GM11168 (cell line): ENCODE data around the gene ZP1.
"Not testable (repeated sequence)": the region's sequence is repeated elsewhere in the genome, so short reads cannot be mapped to it uniquely, and the experiment has no call there.

Source experiments
- in situ Hi-C: fragments of 300-500 bp; cut with MboI; formaldehyde crosslinking; loops from one replicate; pipeline ENCODE4 v1.12.0; 2022; ENCODE audit warnings: low sequenced_read_pairs; ENCODE audit not compliant: unreplicated experiment

The ZP1 gene, protein sequence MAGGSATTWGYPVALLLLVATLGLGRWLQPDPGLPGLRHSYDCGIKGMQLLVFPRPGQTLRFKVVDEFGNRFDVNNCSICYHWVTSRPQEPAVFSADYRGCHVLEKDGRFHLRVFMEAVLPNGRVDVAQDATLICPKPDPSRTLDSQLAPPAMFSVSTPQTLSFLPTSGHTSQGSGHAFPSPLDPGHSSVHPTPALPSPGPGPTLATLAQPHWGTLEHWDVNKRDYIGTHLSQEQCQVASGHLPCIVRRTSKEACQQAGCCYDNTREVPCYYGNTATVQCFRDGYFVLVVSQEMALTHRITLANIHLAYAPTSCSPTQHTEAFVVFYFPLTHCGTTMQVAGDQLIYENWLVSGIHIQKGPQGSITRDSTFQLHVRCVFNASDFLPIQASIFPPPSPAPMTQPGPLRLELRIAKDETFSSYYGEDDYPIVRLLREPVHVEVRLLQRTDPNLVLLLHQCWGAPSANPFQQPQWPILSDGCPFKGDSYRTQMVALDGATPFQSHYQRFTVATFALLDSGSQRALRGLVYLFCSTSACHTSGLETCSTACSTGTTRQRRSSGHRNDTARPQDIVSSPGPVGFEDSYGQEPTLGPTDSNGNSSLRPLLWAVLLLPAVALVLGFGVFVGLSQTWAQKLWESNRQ

DNA sequence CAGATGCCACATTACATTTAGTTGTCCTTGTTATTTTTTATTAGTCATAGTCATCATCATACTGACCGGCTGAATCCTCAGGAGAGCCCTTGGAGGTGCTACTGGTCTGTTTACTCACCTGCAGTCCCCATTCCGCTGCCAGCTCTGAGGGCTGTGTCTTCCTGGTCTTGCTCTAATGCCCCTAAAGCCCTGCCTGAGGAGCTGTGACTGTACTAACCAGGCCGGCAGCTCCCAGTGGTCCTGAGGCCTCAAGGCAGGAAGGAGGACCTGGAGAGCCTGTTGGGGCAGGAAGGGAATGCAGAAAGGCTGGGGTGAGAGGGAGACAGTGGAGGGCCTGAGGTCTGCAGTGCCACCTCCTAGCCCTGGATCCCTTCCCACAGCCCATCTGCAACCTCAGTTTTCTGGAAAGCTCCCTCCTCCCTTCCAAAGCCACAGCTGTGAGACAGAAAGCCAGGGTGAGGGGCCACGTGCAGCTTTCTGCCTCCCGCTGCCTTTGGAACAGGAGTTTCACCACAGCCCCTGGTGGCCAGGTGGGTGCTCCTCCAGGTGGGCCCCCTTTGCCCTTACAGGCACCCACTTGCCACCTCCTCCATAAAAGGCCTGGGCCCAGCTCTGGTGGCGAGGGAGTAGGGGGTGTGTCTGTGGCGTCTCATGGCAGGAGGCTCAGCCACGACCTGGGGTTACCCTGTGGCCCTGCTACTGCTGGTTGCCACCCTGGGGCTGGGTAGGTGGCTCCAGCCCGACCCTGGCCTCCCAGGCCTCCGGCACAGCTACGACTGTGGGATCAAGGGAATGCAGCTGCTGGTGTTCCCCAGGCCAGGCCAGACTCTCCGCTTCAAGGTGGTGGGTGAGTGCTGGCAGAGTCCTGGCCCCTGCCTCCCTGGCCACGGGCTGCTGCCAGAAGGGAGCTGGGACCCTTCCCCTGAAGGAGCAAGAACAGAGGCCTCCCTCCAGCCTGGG, at the start of gene ZP1:
Gene ZP1, plus strand, starts transcription at position 632 of the 960 bp plus-strand sequence. Its CDS starts 20 bp downstream, at position 652.
- in situ Hi-C loops, result no loop called here

DNA sequence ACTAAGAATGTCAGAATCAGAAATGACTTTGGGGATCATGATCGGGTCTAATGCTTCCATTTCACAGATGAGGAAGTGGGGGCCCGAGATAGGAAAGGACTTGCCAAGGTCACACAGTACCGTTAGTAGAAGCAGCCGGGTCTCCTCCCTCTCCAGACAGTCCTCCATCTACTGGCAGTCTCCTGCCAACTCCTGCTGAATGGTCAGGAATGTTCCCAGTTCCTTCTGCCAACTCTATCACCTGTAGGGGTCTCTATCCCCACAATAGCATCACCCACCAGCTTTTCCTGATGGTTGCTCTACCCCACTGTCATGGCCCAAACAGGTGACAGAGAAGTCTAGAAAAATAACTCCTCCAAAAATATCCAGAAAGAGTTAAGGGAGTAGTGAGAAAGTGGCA, 49.3 kb upstream of the ZP1 start:
- in situ Hi-C loops, result no loop called here

DNA sequence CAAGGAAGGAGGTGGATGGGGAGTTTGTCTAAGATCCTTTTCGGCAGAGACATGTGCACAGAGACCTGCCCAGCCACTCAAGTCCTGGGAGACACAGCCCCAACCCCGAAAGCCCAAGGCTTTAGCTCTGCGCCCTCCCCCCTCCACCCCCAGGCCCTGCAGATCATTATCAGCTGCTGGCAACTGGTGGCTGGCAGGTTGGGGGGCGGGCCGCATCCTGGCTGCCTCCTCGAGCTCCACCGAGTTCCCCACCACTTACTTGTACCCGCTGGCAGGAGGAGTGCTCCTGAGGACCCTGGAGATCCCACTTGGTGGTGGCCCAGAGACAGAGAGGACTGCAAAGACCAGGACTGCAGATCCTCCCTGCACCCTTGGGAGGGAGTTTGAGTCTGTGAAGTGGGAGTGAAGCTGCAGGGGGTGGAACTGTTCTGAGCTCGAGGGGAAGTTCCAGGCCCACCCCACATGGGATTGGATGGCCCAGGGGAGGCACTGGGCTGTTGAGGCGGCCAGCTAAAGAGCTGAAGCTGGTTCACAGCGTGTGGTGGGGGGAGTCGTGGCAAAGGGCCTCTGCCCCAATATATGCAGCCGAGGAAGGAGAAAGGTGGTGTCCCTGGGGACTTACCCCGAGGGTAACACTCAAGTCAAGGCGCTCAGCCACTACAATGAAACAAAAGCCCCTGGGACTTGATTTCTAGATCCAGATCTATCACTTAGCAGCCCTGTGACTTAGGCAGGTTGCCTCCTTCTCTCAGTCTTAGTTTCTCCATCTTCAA, 45.3 kb upstream of the ZP1 start:
- in situ Hi-C loops, result no loop called here

DNA sequence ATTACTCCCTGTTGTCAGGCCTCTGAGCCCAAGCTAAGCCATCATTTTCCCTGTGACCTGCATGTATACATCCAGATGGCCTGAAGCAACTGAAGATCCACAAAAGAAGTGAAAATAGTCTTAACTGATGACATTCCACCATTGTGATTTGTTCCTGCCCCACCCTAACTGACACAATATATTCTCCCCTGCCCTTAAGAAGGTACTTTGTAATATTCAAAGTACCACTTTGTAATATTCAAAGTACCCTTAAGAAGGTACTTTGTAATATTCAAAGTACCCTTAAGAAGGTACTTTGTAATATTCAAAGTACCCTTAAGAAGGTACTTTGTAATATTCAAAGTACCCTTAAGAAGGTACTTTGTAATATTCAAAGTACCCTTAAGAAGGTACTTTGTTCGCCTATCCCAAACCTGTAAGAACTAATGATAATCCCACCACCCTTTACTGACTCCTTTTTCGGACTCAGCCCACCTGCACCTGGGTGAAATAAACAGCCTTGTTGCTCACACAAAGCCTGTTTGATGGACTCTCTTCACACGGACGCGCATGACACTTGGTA, 43.5 kb upstream of the ZP1 start:
- in situ Hi-C loops, result not testable (repeated sequence)

DNA sequence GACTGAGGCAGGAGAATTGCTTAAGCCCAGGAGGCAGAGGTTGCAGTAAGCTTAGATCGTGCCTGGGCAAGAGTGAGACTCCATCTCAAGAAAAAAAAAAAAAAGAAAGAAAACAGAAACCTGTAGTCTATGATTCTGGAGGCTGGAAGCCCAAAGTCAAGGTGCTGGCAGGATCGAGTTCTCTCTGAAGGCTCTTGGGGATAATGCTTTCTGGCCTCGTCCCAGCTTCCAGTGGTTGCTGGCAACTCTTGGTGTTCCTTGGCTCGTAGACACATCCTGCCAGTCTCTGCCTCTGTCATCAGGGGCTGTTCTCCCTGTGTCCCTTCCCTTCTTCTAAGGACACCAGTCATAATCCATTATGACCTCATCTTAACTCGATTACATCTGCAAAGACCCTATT, 42.2 kb upstream of the ZP1 start:
- in situ Hi-C loops, result no loop called here

DNA sequence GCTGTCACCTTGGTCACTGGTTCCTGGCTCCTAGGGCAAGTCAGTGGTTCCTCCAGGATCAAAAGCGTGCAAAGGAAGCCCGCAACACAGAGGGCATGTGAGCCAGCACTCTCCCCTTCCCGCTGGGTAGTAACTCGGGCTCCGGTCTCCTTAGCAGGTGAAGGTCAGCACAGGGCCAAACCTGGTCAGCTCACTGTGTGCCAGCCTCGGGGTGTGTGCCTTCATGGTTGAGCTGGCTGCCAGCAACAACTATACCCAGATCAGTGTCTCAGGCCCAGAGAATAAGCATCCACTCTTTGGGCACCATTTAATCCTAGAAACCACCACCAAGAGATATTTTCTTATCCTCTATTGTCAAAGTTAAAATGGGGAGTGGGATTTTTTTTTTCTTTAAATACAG, 41.6 kb upstream of the ZP1 start:
- in situ Hi-C loops, result no loop called here

DNA sequence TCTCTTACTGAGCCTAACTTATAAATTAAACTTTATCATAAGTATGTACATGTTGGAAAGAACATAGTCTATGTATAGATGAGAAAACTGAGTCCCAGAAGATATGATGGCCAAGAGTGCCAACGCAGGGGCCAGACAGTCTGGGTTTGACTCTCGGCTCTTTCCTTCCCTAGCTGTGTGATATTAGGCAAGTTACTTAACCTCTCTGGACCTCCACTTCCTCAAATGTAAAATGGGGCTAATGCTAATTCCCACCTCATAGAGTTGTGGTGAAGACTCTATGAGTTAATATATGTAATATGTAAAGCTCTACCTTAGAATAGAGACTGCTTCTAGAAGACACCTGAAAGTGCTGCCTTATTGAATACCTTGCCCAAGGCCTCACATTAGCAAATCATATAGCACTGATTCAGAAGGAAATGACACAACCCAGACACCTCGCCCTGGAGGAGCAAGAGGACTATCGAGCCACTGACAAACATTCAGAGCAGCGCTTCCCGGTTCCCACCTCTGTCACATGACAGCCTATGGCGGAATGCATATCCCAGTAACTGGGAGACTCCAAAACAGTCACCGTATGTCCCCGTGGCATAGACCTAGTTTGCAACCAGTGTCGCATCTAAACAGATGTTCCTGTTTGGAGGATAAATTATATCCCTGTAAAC, 36.7 kb upstream of the ZP1 start:
- in situ Hi-C loops, result no loop called here

DNA sequence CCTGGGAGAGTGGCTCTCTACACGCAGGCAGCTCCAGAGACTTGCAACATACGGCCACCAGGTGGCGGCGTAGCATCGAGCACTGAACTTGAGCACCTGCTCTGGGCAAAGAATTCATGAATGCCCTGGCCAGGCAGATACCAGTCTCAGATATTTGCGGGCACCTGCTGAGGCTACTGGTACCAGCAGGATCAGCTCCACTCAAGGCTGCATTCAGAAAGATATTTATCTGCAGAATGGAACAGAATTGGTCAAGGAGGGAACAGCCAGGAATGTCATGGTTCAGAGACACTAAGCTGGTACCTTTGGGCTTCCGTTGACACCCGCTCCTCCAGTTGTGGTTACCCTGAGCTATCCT, 36.2 kb upstream of the ZP1 start:
- in situ Hi-C loops, result no loop called here

DNA sequence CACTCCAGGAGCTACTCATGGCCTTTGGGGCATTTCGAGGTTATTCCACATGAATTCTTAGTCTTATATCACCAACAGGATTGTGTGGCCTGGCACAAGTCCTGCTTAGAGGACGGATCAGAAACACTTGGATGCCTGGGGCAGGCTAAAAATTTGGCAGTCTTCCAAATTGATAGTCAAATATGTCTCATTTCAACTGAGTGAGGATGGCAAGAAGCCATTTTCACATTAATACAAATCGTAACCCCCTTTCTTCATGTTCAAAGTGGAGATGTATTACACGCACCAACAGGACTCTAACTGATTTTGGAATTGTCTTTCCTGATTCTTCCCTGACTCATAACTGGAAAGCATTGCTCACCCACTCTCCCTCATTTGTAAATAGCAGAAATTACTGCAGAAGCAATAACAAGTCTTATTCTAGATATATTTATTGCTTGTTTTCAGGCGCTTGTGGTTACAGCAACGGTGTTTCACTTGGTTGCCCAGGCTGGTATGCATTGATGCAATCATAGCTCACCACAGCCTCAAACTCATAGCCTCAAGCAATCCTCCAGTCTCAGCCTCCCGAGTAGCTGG, 35.8 kb upstream of the ZP1 start:
- in situ Hi-C loops, result no loop called here

DNA sequence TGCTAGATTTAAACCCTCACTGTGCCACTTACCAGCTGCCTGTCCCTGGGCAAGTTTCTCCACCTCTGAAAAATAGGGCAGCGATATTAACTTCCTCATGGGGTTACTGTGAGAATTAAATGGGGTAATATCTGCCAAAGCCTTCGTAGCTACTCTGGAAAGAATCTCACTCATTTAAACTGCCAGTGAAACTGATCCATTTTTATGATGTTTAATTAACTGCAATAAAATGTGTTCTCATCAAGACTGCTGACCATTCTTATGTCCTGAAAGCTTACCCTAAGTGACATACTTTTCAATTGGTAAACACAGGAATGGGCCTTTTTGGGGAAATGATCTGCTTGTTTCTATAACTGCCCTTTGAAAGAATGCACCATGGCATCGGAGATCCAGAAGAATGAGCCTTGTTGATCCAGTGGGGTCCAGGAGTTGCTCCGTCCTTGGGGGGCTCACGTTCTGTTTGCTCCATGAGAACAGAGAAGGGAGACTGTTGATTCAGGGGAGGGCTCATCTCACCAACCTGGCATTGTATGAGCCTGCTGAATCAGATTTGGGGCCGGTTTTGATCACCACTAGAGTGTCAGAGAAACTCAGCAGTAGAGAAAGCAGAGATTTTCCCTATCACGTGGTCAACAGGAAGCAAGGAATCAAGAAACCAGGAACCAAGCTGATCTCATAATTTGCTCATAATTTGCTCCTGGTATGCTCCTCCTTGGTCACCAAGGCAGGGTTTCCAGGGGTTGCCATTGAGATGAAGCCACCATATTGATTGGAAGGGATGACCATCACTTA, 32.4 kb upstream of the ZP1 start:
- in situ Hi-C loops, result no loop called here

DNA sequence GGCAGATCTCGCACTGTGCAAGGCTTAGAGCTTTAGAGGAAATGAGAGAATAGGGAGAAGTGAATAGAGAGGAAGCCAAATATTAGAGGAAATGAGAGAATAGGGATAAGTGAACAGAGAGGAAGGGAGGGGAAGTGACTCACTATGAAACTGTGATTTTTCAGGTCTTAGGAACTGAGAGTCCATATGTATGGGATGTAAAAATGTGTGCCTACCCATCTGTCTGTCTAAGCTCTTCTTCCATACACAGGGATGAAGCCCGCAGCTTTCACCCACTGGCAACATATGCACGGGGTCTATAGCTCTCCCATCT, 31.9 kb upstream of the ZP1 start:
- in situ Hi-C loops, result no loop called here

DNA sequence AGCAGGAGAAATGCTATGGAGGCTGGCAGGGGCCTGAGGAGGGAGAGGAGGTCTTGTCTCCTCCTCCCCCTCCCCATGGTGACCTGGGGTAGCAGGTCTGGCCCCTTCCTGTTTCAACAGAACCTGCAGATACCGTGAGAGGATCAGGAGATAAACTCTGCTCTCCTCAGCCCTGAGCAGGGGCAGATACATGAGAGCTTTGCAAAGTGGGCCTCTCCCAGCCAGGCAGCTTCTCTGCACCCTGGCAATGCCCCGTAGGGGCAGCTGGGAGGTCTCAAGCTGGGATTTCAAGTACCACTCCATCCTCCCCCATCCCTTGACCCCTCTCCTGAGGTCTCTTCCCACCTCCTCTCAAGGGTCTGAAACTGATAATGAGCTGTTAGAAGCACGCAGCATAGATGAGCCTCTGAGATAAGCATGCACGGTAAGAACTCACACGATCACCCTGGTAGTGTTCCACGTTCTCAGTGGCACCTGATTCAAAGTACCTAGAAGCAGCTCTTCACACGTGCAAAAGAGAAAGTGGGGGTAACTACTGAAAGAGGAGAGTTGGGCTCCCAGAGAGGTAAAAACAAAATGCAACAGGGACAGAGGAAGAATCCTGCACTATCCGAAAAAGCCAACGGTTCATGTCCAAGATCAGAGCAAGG, 30.4 kb upstream of the ZP1 start:
- in situ Hi-C loops, result no loop called here

DNA sequence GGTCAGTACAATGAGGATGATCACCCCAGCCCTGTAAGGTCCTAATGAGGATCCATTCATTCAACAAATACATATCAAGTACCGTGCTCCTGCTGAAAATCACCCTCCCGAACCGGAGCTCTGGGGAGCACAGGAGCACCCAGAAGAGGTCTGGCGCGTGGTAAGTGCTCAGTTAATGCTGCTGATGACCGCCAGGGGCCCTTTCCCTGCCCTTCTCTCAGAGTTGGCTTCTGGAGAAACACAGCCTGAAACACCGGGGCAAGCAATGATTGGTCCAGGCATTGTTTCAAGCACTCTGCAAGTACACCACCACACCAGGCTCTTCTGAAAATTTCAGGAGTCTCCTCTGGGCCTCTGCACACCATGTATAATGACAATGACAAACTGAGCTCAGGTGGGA, 29.2 kb upstream of the ZP1 start:
- in situ Hi-C loops, result no loop called here

DNA sequence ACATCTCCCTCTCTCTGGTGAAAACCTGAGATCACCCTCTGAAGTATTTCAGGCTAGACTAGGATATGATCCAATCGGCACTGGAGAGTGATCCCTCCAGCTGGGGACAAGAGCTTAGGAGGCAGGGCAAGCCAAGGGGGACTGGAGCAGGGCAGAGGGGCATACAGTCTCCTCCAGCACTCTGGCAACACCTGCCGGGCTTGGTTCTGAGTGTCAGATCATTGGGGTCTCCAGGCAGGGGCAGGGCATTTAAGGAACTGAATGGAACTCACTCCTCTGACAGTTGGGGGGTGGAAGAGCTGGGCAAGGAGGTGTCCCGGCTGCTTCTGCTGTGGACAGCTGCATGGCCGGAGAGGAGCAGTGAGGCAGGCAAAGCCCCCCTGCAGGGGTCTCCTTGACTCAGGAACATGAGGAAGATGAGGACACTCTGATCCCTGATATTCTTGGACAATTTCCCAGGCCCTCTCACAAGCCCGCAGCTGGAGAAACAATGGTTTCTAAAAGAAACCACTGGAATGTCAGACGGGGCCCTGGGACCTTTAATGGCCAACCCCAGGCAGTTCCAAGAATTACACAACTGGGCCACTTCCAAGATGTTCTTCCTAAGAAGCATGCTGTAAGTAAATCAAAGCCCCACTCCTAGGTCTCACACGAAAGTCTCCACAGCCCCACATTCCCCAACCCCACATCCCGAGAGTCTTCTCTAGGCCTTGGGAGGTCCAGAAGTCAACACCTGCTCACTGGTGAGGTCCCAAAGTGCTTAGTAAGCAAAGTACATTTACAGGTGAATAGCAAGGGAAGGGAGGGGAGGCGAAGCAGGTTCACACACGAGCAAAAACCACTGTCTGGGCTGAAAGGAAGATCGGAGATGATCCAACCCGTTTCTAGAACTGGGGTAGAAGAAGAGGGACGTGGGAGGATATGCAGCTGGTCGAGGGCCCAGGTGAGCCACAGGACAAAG, 26.6 kb upstream of the ZP1 start:
- in situ Hi-C loops, result no loop called here

DNA sequence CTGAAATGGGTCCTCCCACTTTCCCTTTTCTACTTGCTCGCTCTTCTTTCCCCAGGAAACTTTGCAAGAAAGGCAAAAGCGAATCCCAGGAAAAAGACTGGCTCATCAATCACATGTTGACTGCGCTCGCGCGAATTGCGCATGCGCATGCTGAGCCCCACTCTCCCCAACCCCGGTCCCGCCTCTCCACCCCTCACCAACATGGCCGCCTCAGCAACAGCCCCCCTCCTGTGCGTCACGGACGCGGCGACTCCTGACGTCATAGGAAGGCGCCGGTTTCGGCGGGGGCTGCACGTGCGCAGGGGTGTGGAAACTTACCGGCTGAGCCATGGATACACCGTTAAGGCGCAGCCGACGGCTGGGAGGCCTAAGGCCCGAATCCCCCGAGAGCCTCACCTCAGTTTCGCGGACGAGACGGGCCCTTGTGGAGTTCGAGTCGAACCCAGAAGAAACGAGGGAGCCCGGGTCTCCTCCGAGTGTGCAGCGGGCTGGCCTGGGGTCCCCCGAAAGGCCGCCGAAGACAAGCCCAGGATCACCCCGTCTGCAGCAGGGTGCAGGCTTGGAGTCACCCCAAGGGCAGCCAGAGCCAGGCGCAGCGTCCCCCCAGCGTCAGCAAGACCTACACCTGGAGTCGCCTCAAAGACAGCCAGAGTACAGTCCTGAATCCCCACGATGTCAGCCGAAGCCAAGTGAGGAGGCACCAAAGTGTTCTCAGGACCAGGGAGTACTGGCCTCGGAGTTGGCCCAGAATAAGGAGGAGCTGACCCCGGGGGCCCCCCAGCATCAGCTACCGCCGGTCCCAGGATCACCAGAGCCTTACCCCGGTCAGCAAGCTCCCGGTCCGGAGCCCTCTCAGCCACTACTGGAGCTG, 25.3 kb upstream of the ZP1 start, which contains the start of gene CCDC86:
Gene CCDC86, plus strand, starts transcription at position 317 of the 871 bp plus-strand sequence. Its CDS starts 12 bp downstream, at position 329.
- in situ Hi-C loops, result no loop called here
